Activated CD4-positive, alpha-beta T cell treated with anti-CD3 and anti-CD28 coated beads, Interleukin-2, Interleukin-6, amounts not matched to agents 100 ng/mL and 50 ng/mL, durations not matched to agents 16 hours and 8 hours (primary cell): ENCODE data around the gene HEPN1.

Source experiments
- DNase-seq: peaks from one replicate; pipeline ENCODE4 v3.0.0-alpha.2; 2020

HEPN1 gene

GRCh38 chr11:124886476-124886875, 32.6 kb upstream of the HEPN1 start:
- DNase-seq, result no peak

- no peak for DNase-seq
Measured at GRCh38 chr11:124886978-124887666, 31.9 kb upstream of the HEPN1 start.

GRCh38 chr11:124887667-124888013, 31.4 kb upstream of the HEPN1 start:
- no peak for DNase-seq

- DNase-seq, result no peak
Measured at GRCh38 chr11:124889191-124890091, 29.6 kb upstream of the HEPN1 start.

GRCh38 chr11:124890151-124890550, 28.9 kb upstream of the HEPN1 start:
- DNase-seq, result no peak

- DNase-seq, result no peak
Measured at GRCh38 chr11:124890683-124891372, 28.2 kb upstream of the HEPN1 start.

- no peak for DNase-seq
Measured at GRCh38 chr11:124891373-124891861, 27.6 kb upstream of the HEPN1 start.

GRCh38 chr11:124892146-124892545, 26.9 kb upstream of the HEPN1 start:
- no peak for DNase-seq

- DNase-seq, result no peak
Measured at GRCh38 chr11:124892750-124893454, 26.1 kb upstream of the HEPN1 start.

GRCh38 chr11:124893781-124894401, 25.2 kb upstream of the HEPN1 start:
- no peak for DNase-seq

- no peak for DNase-seq
Measured at GRCh38 chr11:124894606-124895430, 24.2 kb upstream of the HEPN1 start.

- DNase-seq, result no peak
Measured at GRCh38 chr11:124895471-124895971, 23.5 kb upstream of the HEPN1 start.

GRCh38 chr11:124896071-124896750, 22.8 kb upstream of the HEPN1 start:
- no peak for DNase-seq

GRCh38 chr11:124896821-124897391, 22.1 kb upstream of the HEPN1 start:
- DNase-seq, result no peak

- no peak for DNase-seq
Measured at GRCh38 chr11:124897674-124898262, 21.3 kb upstream of the HEPN1 start, which contains the start of gene ROBO4. ROBO4 (minus strand) TSS chr11:124897865; CDS start chr11:124897795, 70 bp downstream.

GRCh38 chr11:124898263-124898680, 20.8 kb upstream of the HEPN1 start:
- no peak for DNase-seq

- no peak for DNase-seq
Measured at GRCh38 chr11:124898711-124899110, 20.3 kb upstream of the HEPN1 start.

- DNase-seq, result no peak
Measured at GRCh38 chr11:124899383-124900145, 19.5 kb upstream of the HEPN1 start.

GRCh38 chr11:124900464-124900863, 18.6 kb upstream of the HEPN1 start:
- DNase-seq, result no peak
